ENCODE results near the gene PCDHB16. TPM values are rescaled to one million over a fixed set of nuclear protein-coding genes. Genes with fewer than 3 reads are reported as not detected.
A peak's percentile ranks its signal among the peaks of the same experiment; 100 is the strongest.
"Not testable (repeated sequence)": the region's sequence is repeated elsewhere in the genome, so short reads cannot be mapped to it uniquely, and the experiment has no call there.

PCDHB16 gene
- polyA plus RNA-seq, 4 donors: 0.37 to 0.65 TPM; not detected in 2

DNA sequence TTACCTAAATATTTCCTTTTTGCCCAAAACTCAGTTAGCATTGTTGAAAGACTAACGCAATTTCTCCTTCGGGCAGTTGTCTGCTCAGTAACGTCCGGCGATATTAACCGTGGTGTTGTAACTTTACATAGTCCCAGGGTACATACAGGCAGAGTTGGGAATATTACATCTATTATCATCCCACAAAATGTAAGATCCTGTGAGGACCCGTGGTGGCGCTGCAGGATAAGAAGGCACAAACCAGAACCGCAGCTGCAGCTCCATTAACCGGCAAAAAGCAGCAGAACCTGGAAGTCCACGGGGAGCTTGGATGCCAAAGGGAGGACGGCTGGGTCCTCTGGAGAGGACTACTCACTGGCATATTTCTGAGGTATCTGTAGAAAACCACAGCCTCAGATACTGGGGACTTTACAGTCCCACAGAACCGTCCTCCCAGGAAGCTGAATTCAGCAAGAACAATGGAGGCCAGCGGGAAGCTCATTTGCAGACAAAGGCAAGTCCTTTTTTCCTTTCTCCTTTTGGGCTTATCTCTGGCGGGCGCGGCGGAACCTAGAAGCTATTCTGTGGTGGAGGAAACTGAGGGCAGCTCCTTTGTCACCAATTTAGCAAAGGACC is 4.5 kb upstream of the PCDHB16 start, which contains the start of gene PCDHB8:
Gene PCDHB8, plus strand, starts transcription at position 214 of the 615 bp plus-strand sequence. Its CDS starts 245 bp downstream, at position 459.
- peaks cover 0 to 37% of the 10 kb centered on the region in 2 donors for H3K9me3 ChIP-seq (ENCODE audit: control insufficient read depth in 2 of 2, insufficient read depth in 1 of 2, low read depth in 1 of 2, low read length in 1 of 2)
- not testable (repeated sequence) for DNase-seq; H3K36me3 ChIP-seq (ENCODE audit: control insufficient read depth in 3 of 3, insufficient read depth in 2 of 3, low read depth in 1 of 3, low read length in 3 of 3); H3K4me3 ChIP-seq (ENCODE audit: low read depth in 1 of 3, low read length in 3 of 3); H3K27ac ChIP-seq (ENCODE audit: low read depth in 1 of 3, low read length in 2 of 3); FAIRE-seq; H3K4me1 ChIP-seq (ENCODE audit: control insufficient read depth in 3 of 3, insufficient read depth in 2 of 3, low read depth in 1 of 3, low read length in 2 of 3); H3K27me3 ChIP-seq (ENCODE audit: control insufficient read depth in 3 of 3, insufficient read depth in 3 of 3, low read length in 3 of 3)
- 26 to 42% (median 41%) methylated on average over 13 to 15 of the region's 18 CpGs for WGBS, 3 donors

DNA sequence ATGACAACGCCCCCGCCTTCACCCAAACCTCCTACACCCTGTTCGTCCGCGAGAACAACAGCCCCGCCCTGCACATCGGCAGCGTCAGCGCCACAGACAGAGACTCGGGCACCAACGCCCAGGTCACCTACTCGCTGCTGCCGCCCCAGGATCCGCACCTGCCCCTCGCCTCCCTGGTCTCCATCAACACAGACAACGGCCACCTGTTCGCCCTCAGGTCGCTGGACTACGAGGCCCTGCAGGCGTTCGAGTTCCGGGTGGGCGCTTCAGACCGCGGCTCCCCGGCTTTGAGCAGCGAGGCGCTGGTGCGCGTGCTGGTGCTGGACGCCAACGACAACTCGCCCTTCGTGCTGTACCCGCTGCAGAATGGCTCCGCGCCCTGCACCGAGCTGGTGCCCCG is 2.8 kb upstream of the PCDHB16 start:
- not testable (repeated sequence) for H3K4me3 ChIP-seq (ENCODE audit: low read depth in 1 of 3, low read length in 3 of 3); H3K4me1 ChIP-seq (ENCODE audit: control insufficient read depth in 3 of 3, insufficient read depth in 2 of 3, low read depth in 1 of 3, low read length in 2 of 3); H3K27me3 ChIP-seq (ENCODE audit: control insufficient read depth in 3 of 3, insufficient read depth in 3 of 3, low read length in 3 of 3); FAIRE-seq; H3K27ac ChIP-seq (ENCODE audit: low read depth in 1 of 3, low read length in 2 of 3); DNase-seq; H3K36me3 ChIP-seq (ENCODE audit: control insufficient read depth in 3 of 3, insufficient read depth in 2 of 3, low read depth in 1 of 3, low read length in 3 of 3)
- 49 to 64% (median 57%) methylated on average over 27 to 35 of the region's 39 CpGs for WGBS, 3 donors
- peaks cover 0 to 37% of the 10 kb centered on the region in 2 donors for H3K9me3 ChIP-seq (ENCODE audit: control insufficient read depth in 2 of 2, insufficient read depth in 1 of 2, low read depth in 1 of 2, low read length in 1 of 2)

DNA sequence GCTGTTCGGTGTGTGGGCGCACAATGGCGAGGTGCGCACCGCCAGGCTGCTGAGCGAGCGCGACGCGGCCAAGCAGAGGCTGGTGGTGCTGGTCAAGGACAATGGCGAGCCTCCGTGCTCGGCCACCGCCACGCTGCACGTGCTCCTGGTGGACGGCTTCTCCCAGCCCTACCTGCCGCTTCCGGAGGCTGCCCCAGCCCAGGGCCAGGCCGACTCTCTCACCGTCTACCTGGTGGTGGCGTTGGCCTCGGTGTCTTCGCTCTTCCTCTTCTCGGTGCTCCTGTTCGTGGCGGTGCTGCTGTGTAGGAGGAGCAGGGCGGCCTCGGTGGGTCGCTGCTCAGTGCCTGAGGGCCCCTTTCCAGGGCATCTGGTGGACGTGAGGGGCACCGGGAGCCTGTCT is 2.3 kb upstream of the PCDHB16 start:
- not testable (repeated sequence) for H3K36me3 ChIP-seq (ENCODE audit: control insufficient read depth in 3 of 3, insufficient read depth in 2 of 3, low read depth in 1 of 3, low read length in 3 of 3); FAIRE-seq; H3K4me1 ChIP-seq (ENCODE audit: control insufficient read depth in 3 of 3, insufficient read depth in 2 of 3, low read depth in 1 of 3, low read length in 2 of 3); H3K27me3 ChIP-seq (ENCODE audit: control insufficient read depth in 3 of 3, insufficient read depth in 3 of 3, low read length in 3 of 3); H3K4me3 ChIP-seq (ENCODE audit: low read depth in 1 of 3, low read length in 3 of 3); DNase-seq; H3K27ac ChIP-seq (ENCODE audit: low read depth in 1 of 3, low read length in 2 of 3)
- 37 to 45% (median 42%) methylated on average over 11 to 27 of the region's 32 CpGs for WGBS, 3 donors
- H3K9me3 ChIP-seq (ENCODE audit: control insufficient read depth in 2 of 2, insufficient read depth in 1 of 2, low read depth in 1 of 2, low read length in 1 of 2): peaks cover 0 to 34% of the 10 kb centered on the region in 2 donors

DNA sequence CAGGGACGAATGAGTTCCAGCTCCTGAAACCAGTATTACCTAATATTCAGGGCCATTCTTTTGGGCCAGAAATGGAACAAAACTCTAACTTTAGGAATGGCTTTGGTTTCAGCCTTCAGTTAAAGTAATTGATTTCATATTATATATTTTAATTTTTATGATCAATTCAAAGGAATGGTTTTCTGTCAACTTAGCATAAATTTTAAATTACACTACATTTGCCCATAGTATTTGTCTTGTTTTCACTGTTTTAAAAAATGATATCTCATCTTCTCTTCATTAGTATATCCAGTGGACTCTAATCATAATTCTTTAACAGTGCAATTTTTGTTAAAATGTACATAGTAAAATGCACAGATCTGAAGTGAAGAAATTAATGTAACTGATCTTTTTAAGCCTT is 1.9 kb upstream of the PCDHB16 start:
- no peak overlapping the region for H3K4me3 ChIP-seq (ENCODE audit: low read depth in 1 of 3, low read length in 3 of 3)

DNA sequence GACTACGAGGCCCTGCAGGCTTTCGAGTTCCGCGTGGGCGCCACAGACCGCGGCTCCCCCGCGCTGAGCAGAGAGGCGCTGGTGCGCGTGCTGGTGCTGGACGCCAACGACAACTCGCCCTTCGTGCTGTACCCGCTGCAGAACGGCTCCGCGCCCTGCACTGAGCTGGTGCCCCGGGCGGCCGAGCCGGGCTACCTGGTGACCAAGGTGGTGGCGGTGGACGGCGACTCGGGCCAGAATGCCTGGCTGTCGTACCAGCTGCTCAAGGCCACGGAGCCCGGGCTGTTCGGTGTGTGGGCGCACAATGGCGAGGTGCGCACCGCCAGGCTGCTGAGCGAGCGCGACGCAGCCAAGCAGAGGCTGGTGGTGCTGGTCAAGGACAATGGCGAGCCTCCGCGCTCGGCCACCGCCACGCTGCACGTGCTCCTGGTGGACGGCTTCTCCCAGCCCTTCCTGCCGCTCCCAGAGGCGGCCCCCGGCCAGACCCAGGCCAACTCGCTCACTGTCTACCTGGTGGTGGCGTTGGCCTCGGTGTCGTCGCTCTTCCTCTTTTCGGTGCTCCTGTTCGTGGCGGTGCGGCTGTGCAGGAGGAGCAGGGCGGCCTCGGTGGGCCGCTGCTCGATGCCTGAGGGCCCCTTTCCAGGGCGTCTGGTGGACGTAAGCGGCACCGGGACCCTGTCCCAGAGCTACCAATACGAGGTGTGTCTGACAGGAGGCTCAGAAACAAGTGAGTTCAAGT is 2.1 kb downstream of the PCDHB16 start:
- H3K27ac ChIP-seq (ENCODE audit: low read depth in 1 of 3, low read length in 2 of 3); FAIRE-seq; H3K4me1 ChIP-seq (ENCODE audit: control insufficient read depth in 3 of 3, insufficient read depth in 2 of 3, low read depth in 1 of 3, low read length in 2 of 3); H3K36me3 ChIP-seq (ENCODE audit: control insufficient read depth in 3 of 3, insufficient read depth in 2 of 3, low read depth in 1 of 3, low read length in 3 of 3); H3K27me3 ChIP-seq (ENCODE audit: control insufficient read depth in 3 of 3, insufficient read depth in 3 of 3, low read length in 3 of 3); H3K4me3 ChIP-seq (ENCODE audit: low read depth in 1 of 3, low read length in 3 of 3); DNase-seq: not testable (repeated sequence)
- WGBS, 3 donors: 42 to 55% (median 55%) methylated on average over 24 to 58 of the region's 69 CpGs
- peaks cover 0 to 38% of the 10 kb centered on the region in 2 donors for H3K9me3 ChIP-seq (ENCODE audit: control insufficient read depth in 2 of 2, insufficient read depth in 1 of 2, low read depth in 1 of 2, low read length in 1 of 2)

More for the DNA sequence above, 1.9 kb upstream of the PCDHB16 start:
- DNase-seq: no peak
- FAIRE-seq: no peak
- Histone ChIP-seq H3K9me3 (ENCODE audit: control insufficient read depth in 2 of 2, insufficient read depth in 1 of 2, low read depth in 1 of 2, low read length in 1 of 2) (peaks cover 0 to 34% of the 10 kb centered on the region in 2 donors), H3K27me3 (ENCODE audit: control insufficient read depth in 3 of 3, insufficient read depth in 3 of 3, low read length in 3 of 3) (peaks cover 0 to 2% (median 0%) of the 10 kb centered on the region in 3 donors), H3K27ac (ENCODE audit: low read depth in 1 of 3, low read length in 2 of 3) (no peak overlapping the region), H3K4me1 (ENCODE audit: control insufficient read depth in 3 of 3, insufficient read depth in 2 of 3, low read depth in 1 of 3, low read length in 2 of 3) (no peaks in the 10 kb centered on the region), H3K36me3 (ENCODE audit: control insufficient read depth in 3 of 3, insufficient read depth in 2 of 3, low read depth in 1 of 3, low read length in 3 of 3) (no peaks in the 10 kb centered on the region)
- 52 to 71% (median 59%) methylated on average over 1 of the region's 1 CpG for WGBS, 3 donors

DNA sequence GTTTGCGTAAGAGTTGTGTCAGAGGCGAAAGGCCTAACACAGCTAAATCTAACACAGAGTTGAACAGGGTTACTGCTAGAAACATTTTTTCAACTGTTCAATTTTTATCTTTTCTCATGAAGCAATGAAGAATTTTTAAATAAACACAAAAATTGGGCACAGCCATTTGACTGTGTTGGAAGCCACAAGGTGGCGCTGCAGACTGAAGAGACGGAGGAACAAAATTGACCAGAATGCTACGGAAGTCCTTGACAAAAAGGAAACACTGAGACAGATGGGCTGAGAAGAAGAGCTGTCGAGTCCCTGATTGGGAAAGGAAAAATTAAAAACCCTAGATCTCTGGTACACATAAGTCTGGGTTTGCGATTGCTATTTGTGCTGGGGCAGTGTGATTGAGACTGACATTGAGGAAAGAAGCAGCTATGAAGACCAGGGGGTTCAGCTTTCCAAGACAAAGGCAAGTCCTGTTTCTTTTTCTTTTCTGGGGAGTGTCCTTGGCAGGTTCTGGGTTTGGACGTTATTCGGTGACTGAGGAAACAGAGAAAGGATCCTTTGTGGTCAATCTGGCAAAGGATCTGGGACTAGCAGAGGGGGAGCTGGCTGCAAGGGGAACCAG is 4.8 kb downstream of the PCDHB16 start, which contains the start of gene PCDHB9:
Gene PCDHB9, plus strand, starts transcription at position 265 of the 616 bp plus-strand sequence. Its CDS starts 158 bp downstream, at position 423.
- Histone ChIP-seq H3K27me3 (ENCODE audit: control insufficient read depth in 3 of 3, insufficient read depth in 3 of 3, low read length in 3 of 3) (peaks cover 0 to 2% (median 0%) of the 10 kb centered on the region in 3 donors), H3K36me3 (ENCODE audit: control insufficient read depth in 3 of 3, insufficient read depth in 2 of 3, low read depth in 1 of 3, low read length in 3 of 3) (no peaks in the 10 kb centered on the region), H3K4me3 (ENCODE audit: low read depth in 1 of 3, low read length in 3 of 3) (no peak within 1 kb of the TSS), H3K27ac (ENCODE audit: low read depth in 1 of 3, low read length in 2 of 3) (no peak within 1 kb of the TSS), H3K4me1 (ENCODE audit: control insufficient read depth in 3 of 3, insufficient read depth in 2 of 3, low read depth in 1 of 3, low read length in 2 of 3) (no peaks in the 10 kb centered on the region), H3K9me3 (ENCODE audit: control insufficient read depth in 2 of 2, insufficient read depth in 1 of 2, low read depth in 1 of 2, low read length in 1 of 2) (peaks cover 1 to 33% of the 10 kb centered on the region in 2 donors)
- no peak for FAIRE-seq
- 19 to 37% (median 29%) methylated on average over 8 to 9 of the region's 9 CpGs for WGBS, 3 donors
- DNase-seq: peak in 1 of 2 donors; percentile 0

DNA sequence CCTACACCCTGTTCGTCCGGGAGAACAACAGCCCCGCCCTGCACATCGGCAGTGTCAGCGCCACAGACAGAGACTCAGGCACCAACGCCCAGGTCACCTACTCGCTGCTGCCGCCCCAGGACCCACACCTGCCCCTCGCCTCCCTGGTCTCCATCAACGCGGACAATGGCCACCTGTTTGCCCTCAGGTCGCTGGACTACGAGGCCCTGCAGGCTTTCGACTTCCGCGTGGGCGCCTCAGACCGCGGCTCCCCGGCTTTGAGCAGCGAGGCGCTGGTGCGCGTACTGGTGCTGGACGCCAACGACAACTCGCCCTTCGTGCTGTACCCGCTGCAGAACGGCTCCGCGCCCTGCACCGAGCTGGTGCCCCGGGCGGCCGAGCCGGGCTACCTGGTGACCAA is 6.5 kb downstream of the PCDHB16 start:
- not testable (repeated sequence) for FAIRE-seq; DNase-seq; H3K4me3 ChIP-seq (ENCODE audit: low read depth in 1 of 3, low read length in 3 of 3); H3K27ac ChIP-seq (ENCODE audit: low read depth in 1 of 3, low read length in 2 of 3); H3K4me1 ChIP-seq (ENCODE audit: control insufficient read depth in 3 of 3, insufficient read depth in 2 of 3, low read depth in 1 of 3, low read length in 2 of 3); H3K27me3 ChIP-seq (ENCODE audit: control insufficient read depth in 3 of 3, insufficient read depth in 3 of 3, low read length in 3 of 3); H3K36me3 ChIP-seq (ENCODE audit: control insufficient read depth in 3 of 3, insufficient read depth in 2 of 3, low read depth in 1 of 3, low read length in 3 of 3)
- peaks cover 3 to 27% of the 10 kb centered on the region in 2 donors for H3K9me3 ChIP-seq (ENCODE audit: control insufficient read depth in 2 of 2, insufficient read depth in 1 of 2, low read depth in 1 of 2, low read length in 1 of 2)
- WGBS, 3 donors: 42 to 65% (median 60%) methylated on average over 24 to 34 of the region's 37 CpGs

DNA sequence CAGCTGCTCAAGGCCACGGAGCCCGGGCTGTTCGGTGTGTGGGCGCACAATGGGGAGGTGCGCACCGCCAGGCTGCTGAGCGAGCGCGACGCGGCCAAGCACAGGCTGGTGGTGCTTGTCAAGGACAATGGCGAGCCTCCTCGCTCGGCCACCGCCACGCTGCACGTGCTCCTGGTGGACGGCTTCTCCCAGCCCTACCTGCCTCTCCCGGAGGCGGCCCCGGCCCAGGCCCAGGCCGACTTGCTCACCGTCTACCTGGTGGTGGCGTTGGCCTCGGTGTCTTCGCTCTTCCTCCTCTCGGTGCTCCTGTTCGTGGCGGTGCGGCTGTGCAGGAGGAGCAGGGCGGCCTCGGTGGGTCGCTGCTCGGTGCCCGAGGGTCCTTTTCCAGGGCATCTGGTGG is 6.9 kb downstream of the PCDHB16 start:
- H3K4me1 ChIP-seq (ENCODE audit: control insufficient read depth in 3 of 3, insufficient read depth in 2 of 3, low read depth in 1 of 3, low read length in 2 of 3); H3K4me3 ChIP-seq (ENCODE audit: low read depth in 1 of 3, low read length in 3 of 3); H3K27ac ChIP-seq (ENCODE audit: low read depth in 1 of 3, low read length in 2 of 3); H3K36me3 ChIP-seq (ENCODE audit: control insufficient read depth in 3 of 3, insufficient read depth in 2 of 3, low read depth in 1 of 3, low read length in 3 of 3); FAIRE-seq; H3K27me3 ChIP-seq (ENCODE audit: control insufficient read depth in 3 of 3, insufficient read depth in 3 of 3, low read length in 3 of 3); DNase-seq: not testable (repeated sequence)
- 36 to 56% (median 48%) methylated on average over 11 to 34 of the region's 35 CpGs for WGBS, 3 donors
- peaks cover 3 to 26% of the 10 kb centered on the region in 2 donors for H3K9me3 ChIP-seq (ENCODE audit: control insufficient read depth in 2 of 2, insufficient read depth in 1 of 2, low read depth in 1 of 2, low read length in 1 of 2)

Measured in small intestine (tissue), 7 donors.